HEK293 (cell line): ENCODE data around the gene FAM228B.

Experiments
- ATF2 ChIP-seq: fragments of 450-650 bp; formaldehyde crosslinking; IDR thresholded peaks from 2 replicates; pipeline ENCODE4 v1.5.1; 2016; ENCODE audit warnings: missing biosample characterization, missing genetic modification characterization, low read depth
- CTCF ChIP-seq: fragments of 450-650 bp; formaldehyde crosslinking; IDR thresholded peaks from 2 replicates; pipeline ENCODE4 v1.5.1; 2016; ENCODE audit warnings: missing biosample characterization, missing genetic modification characterization
- KLF10 ChIP-seq: fragments of 450-650 bp; IDR thresholded peaks from 2 replicates; pipeline ENCODE4 v1.5.1; 2018; ENCODE audit warnings: missing biosample characterization, mild to moderate bottlenecking, missing genetic modification characterization
- MEIS1 ChIP-seq: sonication (generic); formaldehyde crosslinking; IDR thresholded peaks from 2 replicates; pipeline ENCODE4 v1.8.1; 2022; ENCODE audit warnings: missing genetic modification reagents, mild to moderate bottlenecking, borderline replicate concordance
- YY1 ChIP-seq: fragments of 450-650 bp; formaldehyde crosslinking; IDR thresholded peaks from 2 replicates; pipeline ENCODE4 v1.5.1; 2018; ENCODE audit warnings: missing biosample characterization, missing genetic modification characterization
- ZBTB11 ChIP-seq: fragments of 450-650 bp; formaldehyde crosslinking; conservative IDR thresholded peaks from 2 replicates; pipeline ENCODE4 v1.5.1; 2016; ENCODE audit warnings: low read depth, missing biosample characterization, missing genetic modification characterization
- ZBTB48 ChIP-seq: fragments of 450-650 bp; formaldehyde crosslinking; IDR thresholded peaks from 2 replicates; pipeline ENCODE4 v1.5.1; 2016; ENCODE audit warnings: missing biosample characterization, missing genetic modification characterization
- ZNF112 ChIP-seq: fragments of 450-650 bp; formaldehyde crosslinking; IDR thresholded peaks from 2 replicates; pipeline ENCODE4 v1.5.0; 2017; ENCODE audit warnings: missing biosample characterization, missing genetic modification characterization
- ZNF274 ChIP-seq, 2 experiments: fragments of 200-500 bp in 1 of 2; fragments of 450-650 bp in 1 of 2; sonication (Bioruptor generic) in 1 of 2; formaldehyde crosslinking in 1 of 2; IDR thresholded peaks; 2 replicates each; pipeline versions ENCODE4 v1.5.1 to v1.6.1; 2014 to 2016; ENCODE audit warnings: borderline replicate concordance in 1 of 2, inconsistent platforms in 1 of 2, low read length in 1 of 2, missing biosample characterization in 1 of 2, missing genetic modification characterization in 1 of 2
- ZNF350 ChIP-seq: fragments of 450-650 bp; formaldehyde crosslinking; IDR thresholded peaks from 2 replicates; pipeline ENCODE4 v1.5.0; 2017; ENCODE audit warnings: missing biosample characterization, mild to moderate bottlenecking, missing genetic modification characterization
- ZNF426 ChIP-seq: fragments of 450-650 bp; formaldehyde crosslinking; IDR thresholded peaks from 2 replicates; pipeline ENCODE4 v1.5.1; 2017; ENCODE audit warnings: missing biosample characterization, missing genetic modification characterization, mild to moderate bottlenecking, inconsistent platforms, moderate library complexity
- ZNF513 ChIP-seq: fragments of 450-650 bp; IDR thresholded peaks from 2 replicates; pipeline ENCODE4 v1.5.1; 2018; ENCODE audit warnings: missing biosample characterization, missing genetic modification characterization
- ZNF785 ChIP-seq: fragments of 450-650 bp; formaldehyde crosslinking; IDR thresholded peaks from 2 replicates; pipeline ENCODE4 v1.5.1; 2016; ENCODE audit warnings: missing biosample characterization, missing genetic modification characterization

GRCh38 chr2:24200799-24201198 lies 77.5 kb downstream of the FAM228B start:
- TF ChIP-seq ZNF112 (tag by site-specific recombination) (no peak), MEIS1 (CRISPR knock-in tag) (no peak), ZNF426 (tag by site-specific recombination) (no peak), CTCF (tag by site-specific recombination) (no peak), YY1 (tag by site-specific recombination) (no peak), KLF10 (tag by site-specific recombination) (no peak), ATF2 (tag by site-specific recombination) (no peak), ZBTB48 (no peak), ZNF513 (tag by site-specific recombination) (no peak), ZNF785 (tag by site-specific recombination) (no peak), ZBTB11 (no peak), ZNF350 (tag by site-specific recombination) (no peak), ZNF274 (IDR thresholded peaks at IDR 0.05; ENCODE audit: low read length) (no peak), ZNF274 (tag by site-specific recombination; IDR thresholded peaks at IDR 0.05; ENCODE audit: borderline replicate concordance) (no peak)
